Subcutaneous preadipocyte (primary cell): Measurements from ENCODE around the gene IRF1. TPM values are rescaled to one million over a fixed set of nuclear protein-coding genes. Genes with fewer than 3 reads are reported as not detected.

ENCODE experiments used
- small RNA-seq: library from RNA; depleted of rRNA; stranded (forward); fragments of <200 nt; gene quantifications from one replicate; pipeline ENCODE3, GENCODE V24; 2012
- total RNA-seq: library from RNA; depleted of rRNA; stranded (reverse); fragments of >200 nt; gene quantifications from 2 replicates; pipeline ENCODE4 v1.2.3, GENCODE V29; 2012

The IRF1 gene
- 11.0 and 15.6 TPM in 2 replicates for total RNA-seq

GRCh38 chr5:132490484-132491367, at the start of gene IRF1:
Gene IRF1 (minus strand): TSS chr5:132490773. CDS start chr5:132489478, 1,295 bp downstream.

Small RNA genes within 50 kb of the gene (small RNA-seq; reads per million reads assigned to genes)
- gene RF00019 = not detected

Other genes starting within 250 kb of the IRF1 start
- gene PDLIM4, start 233.1 kb downstream of the IRF1 start, total RNA-seq = 33.6 and 62.1 TPM in 2 replicates
- 4.4 and 5.1 TPM in 2 replicates for gene SLC22A4, start 196.4 kb downstream of the IRF1 start, total RNA-seq
- gene SLC22A5, start 121.1 kb downstream of the IRF1 start, total RNA-seq = 3.1 and 5.1 TPM in 2 replicates
- not detected in 2 replicates for gene IL5, start 52.7 kb upstream of the IRF1 start, total RNA-seq
- gene RAD50, start 66.2 kb upstream of the IRF1 start, total RNA-seq = 30.5 and 36.0 TPM in 2 replicates
- under 0.01 TPM in 1 of 2 replicates, not detected in the other for gene IL13, start 167.4 kb upstream of the IRF1 start, total RNA-seq
- not detected in 2 replicates for gene IL4, start 183.2 kb upstream of the IRF1 start, total RNA-seq
- gene KIF3A, start 246.8 kb upstream of the IRF1 start, total RNA-seq = 3.7 and 5.9 TPM in 2 replicates